Neuronal stem cell (in vitro differentiated cells): ENCODE data around the gene CD300LD.

ENCODE experiments used
- DNase-seq: peaks from one replicate; pipeline ENCODE4 v3.0.0-alpha.2; 2013; ENCODE audit warnings: low spot score
- H2AFZ ChIP-seq: one replicate; pipeline ENCODE4 v1.6.1; 2013; ENCODE audit warnings: mild to moderate bottlenecking, low read length, inconsistent platforms
- H2AK5ac ChIP-seq: 2 replicates; pipeline ENCODE4 v1.6.1; 2013; ENCODE audit warnings: low read depth, mild to moderate bottlenecking, inconsistent platforms, low read length, moderate library complexity, mixed read lengths
- H2BK120ac ChIP-seq: 2 replicates; pipeline ENCODE4 v1.6.1; 2013; ENCODE audit warnings: low read depth, mild to moderate bottlenecking, inconsistent platforms, low read length, moderate library complexity, mixed read lengths
- H2BK12ac ChIP-seq: one replicate; pipeline ENCODE4 v1.6.1; 2013; ENCODE audit warnings: low read length, inconsistent platforms
- H2BK15ac ChIP-seq: 2 replicates; pipeline ENCODE4 v1.6.1; 2013; ENCODE audit warnings: mild to moderate bottlenecking, low read length, inconsistent platforms, mixed read lengths
- H2BK5ac ChIP-seq: one replicate; pipeline ENCODE4 v1.6.1; 2013; ENCODE audit warnings: inconsistent platforms, mild to moderate bottlenecking, low read length, moderate library complexity
- H3K14ac ChIP-seq: one replicate; pipeline ENCODE4 v1.6.1; 2013; ENCODE audit warnings: low read length, inconsistent platforms
- H3K18ac ChIP-seq: 2 replicates; pipeline ENCODE4 v1.6.1; 2013; ENCODE audit warnings: low read length, inconsistent platforms
- H3K23ac ChIP-seq: 2 replicates; pipeline ENCODE4 v1.6.1; 2013; ENCODE audit warnings: low read depth, mild to moderate bottlenecking, mixed read lengths, low read length, inconsistent platforms; ENCODE audit not compliant: poor library complexity
- H3K27ac ChIP-seq: replicated peaks from 3 replicates; pipeline ENCODE4 v1.5.1; 2013; ENCODE audit warnings: low read length, inconsistent platforms
- H3K27me3 ChIP-seq, 3 experiments: 2 replicates each; pipeline ENCODE4 v1.6.1; 2013; ENCODE audit warnings: low read length in 3 of 3, mild to moderate bottlenecking in 2 of 3, inconsistent platforms in 1 of 3, low read depth in 1 of 3, mixed read lengths in 1 of 3, moderate library complexity in 1 of 3; ENCODE audit not compliant: control insufficient read depth in 3 of 3, insufficient read depth in 3 of 3
- H3K36me3 ChIP-seq, 2 donors: replicated peaks in 1 of 2; 2 replicates each; pipeline ENCODE4 v1.6.1; 2013; ENCODE audit warnings: low read length in 2 of 2; ENCODE audit not compliant: control insufficient read depth in 2 of 2, insufficient read depth in 2 of 2
- H3K4ac ChIP-seq: 2 replicates; pipeline ENCODE4 v1.6.1; 2013; ENCODE audit warnings: inconsistent platforms, mild to moderate bottlenecking, low read length, moderate library complexity
- H3K4me1 ChIP-seq, 2 donors: 1 replicate in 1 of 2; 2 replicates in 1 of 2; pipeline ENCODE4 v1.6.1; 2013; ENCODE audit warnings: low read length in 2 of 2, low read depth in 1 of 2; ENCODE audit not compliant: control insufficient read depth in 2 of 2, insufficient read depth in 1 of 2
- H3K4me2 ChIP-seq: one replicate; pipeline ENCODE4 v1.6.1; 2013; ENCODE audit warnings: mild to moderate bottlenecking, low read length, inconsistent platforms; ENCODE audit not compliant: insufficient read depth, poor library complexity, severe bottlenecking
- H3K4me3 ChIP-seq, 2 donors: 2 replicates each; pipeline ENCODE4 v1.5.1; 2013; ENCODE audit warnings: low read length in 2 of 2, mild to moderate bottlenecking in 2 of 2, inconsistent platforms in 1 of 2, moderate library complexity in 1 of 2
- H3K79me1 ChIP-seq: one replicate; pipeline ENCODE4 v1.6.1; 2013; ENCODE audit warnings: low read depth, mild to moderate bottlenecking, inconsistent platforms, low read length, moderate library complexity
- H3K9ac ChIP-seq: one replicate; pipeline ENCODE4 v1.6.1; 2013; ENCODE audit warnings: mild to moderate bottlenecking, low read depth, low read length, inconsistent platforms; ENCODE audit not compliant: poor library complexity
- H3K9me3 ChIP-seq, 2 donors: replicated peaks in 1 of 2; 2 replicates each; pipeline versions ENCODE3 to v1.6.1; 2013; ENCODE audit warnings: low read length in 2 of 2, mild to moderate bottlenecking in 2 of 2, inconsistent platforms in 1 of 2, low read depth in 1 of 2, mixed read lengths in 1 of 2, moderate library complexity in 1 of 2; ENCODE audit not compliant: control insufficient read depth in 2 of 2, insufficient read depth in 1 of 2
- H4K8ac ChIP-seq: one replicate; pipeline ENCODE4 v1.6.1; 2013; ENCODE audit warnings: low read depth, mild to moderate bottlenecking, inconsistent platforms, low read length, moderate library complexity
- H4K91ac ChIP-seq: one replicate; pipeline ENCODE4 v1.6.1; 2013; ENCODE audit warnings: low read length, low read depth, mild to moderate bottlenecking, inconsistent platforms; ENCODE audit not compliant: poor library complexity
- WGBS, 2 donors: extraction: QIAGEN DNeasy Blood & Tissue Kit; methylation state at CpG; one replicate each; pipeline ENCODE4 v1.1.7; 2013; ENCODE audit warnings: missing lambda C conversion rate in 2 of 2, mixed read lengths in 1 of 2; ENCODE audit not compliant: insufficient read length in 2 of 2, insufficient replicate concordance in 1 of 2; ENCODE audit errors: extremely low coverage in 2 of 2; 5-methylcytosine and 5-hydroxymethylcytosine counted together

Gene CD300LD

DNA sequence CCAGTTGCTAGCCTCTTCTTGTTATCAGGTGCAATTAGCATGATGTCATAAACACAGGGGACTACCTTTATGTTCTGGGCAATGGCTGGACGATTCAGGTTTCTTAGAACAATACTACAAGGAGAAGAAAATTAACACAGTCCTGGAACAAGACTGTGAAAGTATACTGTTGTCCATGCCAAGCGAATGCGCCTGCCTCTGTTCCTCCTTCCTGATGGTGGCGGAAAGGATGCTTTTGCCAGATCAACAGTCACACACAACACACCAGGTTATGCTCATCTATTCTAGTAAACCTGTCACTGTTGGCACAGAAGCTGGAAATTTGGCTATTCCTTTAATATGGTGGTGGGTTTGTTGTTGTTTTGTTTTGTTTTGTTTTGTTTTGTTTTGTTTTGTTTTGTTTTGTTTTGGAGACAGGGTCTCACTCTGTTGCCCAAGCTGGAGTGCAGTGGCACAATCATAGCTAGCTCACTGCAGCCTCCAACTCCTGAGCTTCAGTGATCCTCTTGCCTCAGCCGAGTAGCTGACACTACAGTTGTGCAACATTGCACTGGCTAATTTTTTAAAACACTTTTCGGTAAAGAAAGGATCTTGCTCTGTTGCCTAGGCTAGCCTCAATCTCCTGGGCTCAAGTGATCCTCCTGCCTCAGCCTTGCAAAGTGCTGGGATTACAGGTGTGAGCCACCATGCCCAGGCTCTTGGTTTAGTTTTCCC lies 3.1 kb upstream of the CD300LD start:
- no peak overlapping the region for H2BK15ac ChIP-seq
- peaks cover 0 to 4% (median 0%) of the 10 kb centered on the region in 3 experiments for H3K27me3 ChIP-seq
- no peak overlapping the region for H3K4ac ChIP-seq
- H2AK5ac ChIP-seq: no peak overlapping the region
- H4K91ac ChIP-seq: no peak overlapping the region
- no peak overlapping the region for H2BK12ac ChIP-seq
- H3K18ac ChIP-seq: no peak overlapping the region
- no peak overlapping the region for H4K8ac ChIP-seq
- H3K79me1 ChIP-seq: no peaks in the 10 kb centered on the region
- H3K14ac ChIP-seq: no peak overlapping the region
- H3K36me3 ChIP-seq: no peaks in the 10 kb centered on the region
- H3K9ac ChIP-seq: no peak overlapping the region
- H3K9me3 ChIP-seq: no peaks in the 10 kb centered on the region
- H3K4me2 ChIP-seq: no peak overlapping the region
- no peak overlapping the region for H3K27ac ChIP-seq
- DNase-seq: no peak
- no peak overlapping the region for H2AFZ ChIP-seq
- WGBS, 2 donors: no CpG with 5 or more reads among the region's 6 CpGs
- no peak overlapping the region for H2BK120ac ChIP-seq
- H3K23ac ChIP-seq: no peak overlapping the region
- no peak overlapping the region for H3K4me3 ChIP-seq
- peaks cover 0 to 3% of the 10 kb centered on the region in 2 donors for H3K4me1 ChIP-seq
- H2BK5ac ChIP-seq: no peak overlapping the region

DNA sequence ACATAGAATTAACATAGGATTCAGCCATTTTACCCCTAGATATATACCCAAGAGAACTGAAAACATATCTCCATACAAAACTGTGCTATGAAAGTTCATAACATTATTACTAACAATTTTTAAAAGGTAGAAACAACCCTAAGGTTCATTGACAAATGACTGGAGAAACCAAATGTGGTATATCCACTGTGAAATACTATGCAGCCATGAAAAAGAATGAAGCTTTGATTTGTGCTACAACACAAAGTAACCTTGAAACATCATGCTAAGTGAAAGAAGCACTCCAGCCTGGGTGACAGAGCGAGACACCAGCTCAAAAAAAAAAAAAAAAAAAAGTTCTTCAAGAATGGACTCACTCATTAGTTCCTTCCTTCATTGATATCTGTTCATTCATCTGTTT lies 580 bp downstream of the CD300LD start:
- Histone ChIP-seq H2BK15ac (no peak overlapping the region), H2BK12ac (no peak overlapping the region), H3K23ac (no peak overlapping the region), H3K9me3 (no peaks in the 10 kb centered on the region), H3K27ac (no peak overlapping the region), H3K4me1 (no peaks in the 10 kb centered on the region), H3K18ac (no peak overlapping the region), H3K4ac (no peak overlapping the region), H3K4me3 (no peak overlapping the region), H3K79me1 (no peaks in the 10 kb centered on the region), H3K4me2 (no peak overlapping the region), H2AFZ (no peak overlapping the region), H4K91ac (no peak overlapping the region), H2BK120ac (no peak overlapping the region), H4K8ac (no peak overlapping the region), H3K36me3 (no peaks in the 10 kb centered on the region), H2AK5ac (no peak overlapping the region), H3K27me3 (peaks cover 0 to 8% (median 0%) of the 10 kb centered on the region in 3 experiments), H3K9ac (no peak overlapping the region), H2BK5ac (no peak overlapping the region), H3K14ac (no peak overlapping the region)
- DNase-seq: no peak
- no CpG with 5 or more reads among the region's 1 CpG for WGBS, 2 donors

DNA sequence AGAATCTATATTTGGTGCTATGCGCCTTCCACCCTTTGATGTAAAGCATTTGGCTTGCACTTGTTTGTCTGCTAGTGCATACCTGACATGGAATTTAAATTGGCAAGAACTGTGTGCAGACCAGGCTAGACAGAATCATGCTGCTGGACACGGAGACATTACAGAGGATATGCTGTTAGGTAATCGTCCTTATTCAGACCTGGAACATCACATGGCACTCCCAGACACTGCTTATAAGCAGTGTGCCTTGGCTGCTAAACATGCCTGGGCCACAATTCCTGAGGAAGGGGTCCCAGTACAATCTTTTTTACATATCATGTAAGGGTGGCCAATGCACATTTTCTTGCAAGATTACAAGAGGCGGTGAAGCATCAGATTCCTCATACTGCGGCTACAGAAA lies 6.4 kb downstream of the CD300LD start:
- H3K23ac ChIP-seq: no peak overlapping the region
- no peak overlapping the region for H3K18ac ChIP-seq
- no peak overlapping the region for H3K4me2 ChIP-seq
- H3K79me1 ChIP-seq: no peaks in the 10 kb centered on the region
- no peak overlapping the region for H2BK12ac ChIP-seq
- no peak overlapping the region for H3K4me3 ChIP-seq
- DNase-seq: no peak
- no peak overlapping the region for H4K91ac ChIP-seq
- no peak overlapping the region for H3K9ac ChIP-seq
- H2AFZ ChIP-seq: no peak overlapping the region
- H3K4ac ChIP-seq: no peak overlapping the region
- no peak overlapping the region for H2BK120ac ChIP-seq
- peaks cover 0 to 6% of the 10 kb centered on the region in 2 donors for H3K4me1 ChIP-seq
- peaks cover 0 to 4% of the 10 kb centered on the region in 2 donors for H3K9me3 ChIP-seq
- no peak overlapping the region for H2BK15ac ChIP-seq
- H3K27me3 ChIP-seq: peaks cover 0 to 8% (median 0%) of the 10 kb centered on the region in 3 experiments
- WGBS, 2 donors: no CpG with 5 or more reads among the region's 5 CpGs
- H3K27ac ChIP-seq: no peak overlapping the region
- no peak overlapping the region for H2AK5ac ChIP-seq
- no peak overlapping the region for H3K14ac ChIP-seq
- no peaks in the 10 kb centered on the region for H3K36me3 ChIP-seq
- H4K8ac ChIP-seq: no peak overlapping the region
- H2BK5ac ChIP-seq: no peak overlapping the region

DNA sequence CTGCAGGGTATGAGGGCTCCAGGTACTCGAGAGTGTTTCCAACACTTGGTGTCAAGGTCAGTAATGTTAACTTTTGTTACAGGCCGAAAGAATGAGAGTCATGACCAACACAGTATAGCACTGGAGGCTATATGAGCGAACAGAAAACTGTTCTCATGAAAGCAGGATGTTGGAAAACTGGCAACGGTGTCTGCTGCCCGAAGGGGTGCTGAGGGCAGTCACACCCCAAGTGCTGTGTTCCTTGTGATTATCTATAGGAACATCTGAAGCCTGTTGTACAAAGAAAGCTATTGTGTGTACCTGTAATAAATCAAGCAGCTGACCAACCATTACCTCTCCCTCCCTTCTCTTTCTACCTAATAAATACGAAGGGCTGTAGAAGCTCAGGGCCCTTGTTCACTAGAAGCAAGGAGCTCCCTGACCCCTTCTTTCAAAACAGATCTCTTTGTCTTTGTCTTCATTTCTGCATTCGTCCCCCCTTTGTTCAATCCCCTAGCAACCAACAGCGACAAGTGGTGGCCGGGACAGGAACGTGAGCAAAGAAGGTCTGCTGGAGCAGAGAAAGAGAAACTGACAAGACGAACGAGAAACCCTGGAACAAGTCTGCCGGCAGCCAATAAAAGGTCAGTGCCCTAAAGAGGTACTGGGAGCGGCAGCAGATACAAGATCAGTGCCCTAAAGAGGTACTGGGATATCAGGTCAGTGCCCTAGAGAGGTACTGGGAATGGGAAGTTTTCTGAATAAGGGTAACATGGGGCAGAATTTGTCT lies 7.6 kb downstream of the CD300LD start:
- no peak overlapping the region for H2BK12ac ChIP-seq
- no CpG with 5 or more reads among the region's 14 CpGs for WGBS, 2 donors
- no peak overlapping the region for H3K4ac ChIP-seq
- no peak overlapping the region for H3K9ac ChIP-seq
- H2AK5ac ChIP-seq: no peak overlapping the region
- no peak overlapping the region for H3K14ac ChIP-seq
- H2BK5ac ChIP-seq: no peak overlapping the region
- H3K9me3 ChIP-seq: peaks cover 0 to 4% of the 10 kb centered on the region in 2 donors
- H3K4me1 ChIP-seq: peaks cover 0 to 6% of the 10 kb centered on the region in 2 donors
- H3K4me2 ChIP-seq: no peak overlapping the region
- no peak overlapping the region for H4K8ac ChIP-seq
- no peak overlapping the region for H3K18ac ChIP-seq
- no peaks in the 10 kb centered on the region for H3K79me1 ChIP-seq
- H3K36me3 ChIP-seq: no peaks in the 10 kb centered on the region
- H3K23ac ChIP-seq: no peak overlapping the region
- no peak for DNase-seq
- H2BK15ac ChIP-seq: no peak overlapping the region
- no peak overlapping the region for H3K27ac ChIP-seq
- H4K91ac ChIP-seq: no peak overlapping the region
- no peak overlapping the region for H3K4me3 ChIP-seq
- H2AFZ ChIP-seq: no peak overlapping the region
- H3K27me3 ChIP-seq: peaks cover 0 to 8% (median 0%) of the 10 kb centered on the region in 3 experiments
- H2BK120ac ChIP-seq: no peak overlapping the region
